H1 (cell line): Measurements from ENCODE around the gene OXNAD1. TPM values are rescaled to one million over a fixed set of nuclear protein-coding genes. Genes with fewer than 3 reads are reported as not detected.

Experiments used
- ASH2L ChIP-seq: fragments of 200-600, 300-600 bp; sonication (generic); IDR thresholded peaks from one replicate; pipeline ENCODE4 v1.7.1; 2017; ENCODE audit warnings: low read length
- CTBP2 ChIP-seq: IDR thresholded peaks from 2 replicates; pipeline ENCODE4 v1.7.0; 2011; ENCODE audit warnings: borderline replicate concordance, mild to moderate bottlenecking, moderate library complexity, mixed read lengths, low read length; ENCODE audit not compliant: insufficient read depth, insufficient read length
- EGR1 ChIP-seq: IDR thresholded peaks from 2 replicates; pipeline ENCODE4 v1.6.1; 2011; ENCODE audit warnings: low read depth, low read length, borderline replicate concordance
- RFX5 ChIP-seq: IDR thresholded peaks from 2 replicates; pipeline ENCODE4 v1.6.1; 2011; ENCODE audit warnings: low read depth, low read length, improper control_type of control experiment, borderline replicate concordance
- SAP30 ChIP-seq: fragments of 300-600 bp; sonication (generic); IDR thresholded peaks from 2 replicates; pipeline ENCODE4 v1.7.1; 2012; ENCODE audit warnings: low read length, moderate library complexity, mild to moderate bottlenecking, inconsistent platforms; ENCODE audit not compliant: insufficient read depth, insufficient replicate concordance
- SIX5 ChIP-seq: IDR thresholded peaks from 2 replicates; pipeline ENCODE4 v1.6.1; 2011; ENCODE audit warnings: mild to moderate bottlenecking, low read depth, low read length
- polyA plus RNA-seq, 7 experiments: library from polyadenylated mRNA; depleted of rRNA in 3 of 7; stranded (reverse) in 5 of 7; unstranded in 2 of 7; fragments of >200 nt in 5 of 7; fragments of 200-250 nt in 2 of 7; gene quantifications; 1 replicate in 5 of 7; 2 replicates in 1 of 7; 4 replicates in 1 of 7; pipeline versions ENCODE4 v1.2.1 to v1.2.3, GENCODE V29; 2011 to 2013; ENCODE audit warnings: missing spikeins in 2 of 7, mixed read lengths in 2 of 7
- total RNA-seq: library from RNA; stranded (reverse); fragmentation: NEBNext Ultra II Directional; extraction: Animal tissue kit (Norgen Biotek cat#: 25700); gene quantifications from 2 replicates; pipeline ENCODE4 v1.2.1, GENCODE V29; 2021
- TF ChIP-seq, protein P1 (sequence below): IDR thresholded peaks from 2 replicates; pipeline ENCODE4 v1.6.1; 2012; ENCODE audit warnings: inconsistent platforms

OXNAD1 gene
- total and polyA plus RNA-seq, 2 of the 8 experiments (the other 6 are each of a cell fraction or from before 2014, with no cell fraction given), result 14.9 to 24.8 TPM

- TF ChIP-seq SAP30 (no peak), SIX5 (no peak), RFX5 (no peak), CTBP2 (no peak), EGR1 (no peak), ASH2L (no peak)
- TF ChIP-seq, protein P1, sequence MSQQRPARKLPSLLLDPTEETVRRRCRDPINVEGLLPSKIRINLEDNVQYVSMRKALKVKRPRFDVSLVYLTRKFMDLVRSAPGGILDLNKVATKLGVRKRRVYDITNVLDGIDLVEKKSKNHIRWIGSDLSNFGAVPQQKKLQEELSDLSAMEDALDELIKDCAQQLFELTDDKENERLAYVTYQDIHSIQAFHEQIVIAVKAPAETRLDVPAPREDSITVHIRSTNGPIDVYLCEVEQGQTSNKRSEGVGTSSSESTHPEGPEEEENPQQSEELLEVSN, result no peak
Observed at GRCh38 chr3:16311960-16312451, 47.0 kb downstream of the OXNAD1 start (continued).
